GM18498 (cell line): ENCODE measurements around the gene OR1J2.
"Not testable (repeated sequence)": the region's sequence is repeated elsewhere in the genome, so short reads cannot be mapped to it uniquely, and the experiment has no call there.

Experiments
- ATAC-seq: cut with Tn5 transposase; IDR thresholded peaks from one replicate; pipeline ENCODE4 v1.9.1; 2021; ENCODE audit warnings: mild to moderate bottlenecking, moderate library complexity; ENCODE audit not compliant: unreplicated experiment

The OR1J2 gene

GRCh38 chr9:122510502-122510901 is at the start of gene OR1J2:
TSS of gene OR1J2 (plus strand) at chr9:122510802. CDS start at chr9:122510802, 0 bp downstream.
- ATAC-seq, result no peak

- no peak for ATAC-seq
These were observed 46.6 kb upstream of the OR1J2 start for GRCh38 chr9:122463828-122464632.

- peak; percentile 83 for ATAC-seq
These were observed 45.7 kb upstream of the OR1J2 start for GRCh38 chr9:122464633-122465567.

GRCh38 chr9:122466456-122466855 is 44.1 kb upstream of the OR1J2 start:
- ATAC-seq, result no peak

- ATAC-seq, result no peak
These were observed 41.9 kb upstream of the OR1J2 start for GRCh38 chr9:122468735-122469134.

- ATAC-seq, result no peak
These were observed 36.0 kb upstream of the OR1J2 start for GRCh38 chr9:122474561-122474960.

GRCh38 chr9:122475717-122476116 is 34.9 kb upstream of the OR1J2 start:
- ATAC-seq, result no peak

- ATAC-seq, result no peak
These were observed 33.3 kb upstream of the OR1J2 start for GRCh38 chr9:122477346-122477745.

GRCh38 chr9:122477826-122478225 is 32.8 kb upstream of the OR1J2 start, which contains the start of gene OR1J1:
TSS of gene OR1J1 (minus strand) at chr9:122477926. CDS start at chr9:122477926, 0 bp downstream.
- no peak for ATAC-seq

GRCh38 chr9:122479062-122479461 is 31.5 kb upstream of the OR1J2 start:
- ATAC-seq, result no peak

- ATAC-seq, result no peak
These were observed 11.7 kb upstream of the OR1J2 start for GRCh38 chr9:122498883-122499288.

GRCh38 chr9:122506964-122507363 is 3.6 kb upstream of the OR1J2 start:
- ATAC-seq, result no peak

GRCh38 chr9:122518226-122518625 is 7.6 kb downstream of the OR1J2 start:
- no peak for ATAC-seq

- ATAC-seq, result no peak
These were observed 8.2 kb downstream of the OR1J2 start, which contains the start of gene OR1J4 for GRCh38 chr9:122518841-122519240. TSS of gene OR1J4 (plus strand) at chr9:122519141. CDS start at chr9:122519141, 0 bp downstream.

- ATAC-seq, result no peak
These were observed 8.8 kb downstream of the OR1J2 start for GRCh38 chr9:122519376-122519775.

GRCh38 chr9:122526602-122527001 is 16.0 kb downstream of the OR1J2 start:
- ATAC-seq, result no peak

GRCh38 chr9:122527193-122527592 is 16.6 kb downstream of the OR1J2 start, which contains the start of gene OR1N1:
TSS of gene OR1N1 (minus strand) at chr9:122527293. CDS start at chr9:122527293, 0 bp downstream.
- ATAC-seq, result no peak

- not testable (repeated sequence) for ATAC-seq
These were observed 20.6 kb downstream of the OR1J2 start for GRCh38 chr9:122531157-122531556.

GRCh38 chr9:122536134-122536533 is 25.5 kb downstream of the OR1J2 start:
- no peak for ATAC-seq

GRCh38 chr9:122537066-122537465 is 26.5 kb downstream of the OR1J2 start:
- ATAC-seq, result not testable (repeated sequence)

- ATAC-seq, result no peak
These were observed 28.2 kb downstream of the OR1J2 start for GRCh38 chr9:122538757-122539156.
